NCI-H146 (cell line): ENCODE measurements around the gene HBS1L.

ENCODE experiments used
- DNase-seq: peaks from one replicate; lab custom pipeline; 2025; lab: John Stamatoyannopoulos, UW

HBS1L gene

DNA sequence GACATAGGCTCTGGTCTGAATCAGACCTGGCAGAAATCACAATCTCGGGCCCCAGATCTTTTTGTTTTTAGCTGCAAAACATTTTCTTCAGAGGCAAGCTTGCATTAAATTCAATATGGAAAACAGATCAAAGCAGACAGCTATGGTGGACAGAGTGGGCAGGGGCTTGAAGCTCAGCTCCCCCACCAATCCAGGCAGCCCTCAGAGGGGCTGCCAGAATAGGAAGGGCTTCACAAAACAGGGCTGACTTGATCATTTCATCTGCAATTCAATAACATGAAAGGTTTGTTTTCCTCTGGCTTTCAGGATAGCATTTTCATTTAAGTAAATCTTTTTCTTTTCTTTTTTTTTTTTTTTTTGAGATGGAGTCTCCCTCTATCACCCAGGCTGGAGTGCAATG lies 55.5 kb downstream of the HBS1L start:
- DNase-seq = no peak

DNA sequence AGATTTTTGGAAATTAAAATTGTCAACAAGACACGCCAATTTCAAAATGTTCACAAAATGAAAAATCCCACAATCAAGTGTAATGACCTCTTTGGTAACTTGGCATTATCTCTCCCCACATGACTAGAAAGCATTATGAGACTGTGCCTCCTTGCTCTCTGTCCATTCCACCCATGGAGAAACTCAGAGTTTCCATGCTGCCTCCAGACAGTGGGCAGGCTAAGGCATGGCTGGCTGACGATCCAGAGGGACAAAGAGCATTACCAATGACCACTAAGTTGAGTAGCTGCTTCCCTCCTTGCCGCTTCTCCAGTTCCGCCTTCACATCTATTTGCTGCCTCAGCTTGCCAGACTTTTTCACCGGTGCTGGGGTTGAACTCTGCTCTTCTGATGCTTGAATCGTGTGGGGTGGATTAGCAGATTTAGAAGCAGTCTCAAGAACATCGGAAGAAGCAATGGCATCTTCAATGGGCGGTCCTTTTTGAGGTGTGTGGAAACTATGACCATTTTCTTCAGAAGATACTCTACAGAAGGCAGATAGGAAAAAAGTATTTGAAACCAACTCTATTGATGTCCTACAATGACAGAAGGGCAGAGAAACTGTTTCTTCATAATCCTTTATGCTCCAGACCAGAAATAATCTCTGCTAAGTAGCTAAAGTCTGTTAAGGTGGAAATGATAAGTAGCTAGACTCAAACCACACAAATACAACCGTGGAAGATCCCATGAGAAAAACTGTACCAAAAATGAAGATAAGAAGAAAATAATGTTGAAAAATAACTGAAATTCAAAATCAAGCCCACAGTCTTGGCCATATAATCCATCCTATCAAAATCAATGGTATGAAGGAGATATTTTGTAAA lies 57.3 kb downstream of the HBS1L start:
- no peak for DNase-seq

- no peak for DNase-seq
Measured at GRCh38 chr6:134995536-134995935, 59.1 kb downstream of the HBS1L start.

- no peak for DNase-seq
Measured at GRCh38 chr6:134994431-134994830, 60.2 kb downstream of the HBS1L start.

DNA sequence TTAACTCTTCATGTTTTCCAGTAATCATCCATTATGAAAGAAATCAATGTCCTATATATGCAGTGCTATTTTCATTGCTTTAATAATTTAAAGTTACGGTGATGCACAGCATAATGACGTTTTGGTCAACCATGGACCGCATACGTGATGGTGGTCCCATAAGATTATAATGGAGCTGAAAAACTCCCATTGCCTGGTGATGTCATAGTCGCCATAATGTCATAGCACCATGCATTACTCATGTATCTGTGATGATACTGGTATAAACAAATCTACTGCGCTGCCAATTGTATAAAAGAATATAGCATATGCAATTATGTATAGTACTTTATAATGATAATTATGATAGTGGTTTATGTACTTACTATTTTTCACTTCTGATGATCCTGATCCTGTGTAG lies 62.5 kb downstream of the HBS1L start:
- no peak for DNase-seq

- no peak for DNase-seq
Measured at GRCh38 chr6:134990262-134990661, 64.4 kb downstream of the HBS1L start.

DNA sequence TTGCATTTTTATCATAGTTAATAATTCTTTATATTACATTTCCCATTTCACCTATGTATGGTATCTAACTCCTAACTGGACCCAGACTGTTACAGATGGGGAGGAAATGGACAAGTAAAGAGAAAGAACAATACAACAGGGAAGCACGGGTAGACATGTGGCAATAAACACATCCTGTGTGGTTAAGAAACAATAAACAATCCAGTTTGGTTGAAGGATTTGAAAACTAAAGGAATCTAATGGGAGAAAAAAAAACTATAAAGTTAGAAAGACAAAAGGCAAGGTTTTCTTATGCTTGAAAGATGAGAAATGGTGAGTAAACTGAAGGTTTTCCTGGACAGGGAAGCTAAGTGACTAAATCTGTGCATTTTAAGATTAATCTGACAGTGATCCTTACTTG lies 69.8 kb downstream of the HBS1L start:
- no peak for DNase-seq

DNA sequence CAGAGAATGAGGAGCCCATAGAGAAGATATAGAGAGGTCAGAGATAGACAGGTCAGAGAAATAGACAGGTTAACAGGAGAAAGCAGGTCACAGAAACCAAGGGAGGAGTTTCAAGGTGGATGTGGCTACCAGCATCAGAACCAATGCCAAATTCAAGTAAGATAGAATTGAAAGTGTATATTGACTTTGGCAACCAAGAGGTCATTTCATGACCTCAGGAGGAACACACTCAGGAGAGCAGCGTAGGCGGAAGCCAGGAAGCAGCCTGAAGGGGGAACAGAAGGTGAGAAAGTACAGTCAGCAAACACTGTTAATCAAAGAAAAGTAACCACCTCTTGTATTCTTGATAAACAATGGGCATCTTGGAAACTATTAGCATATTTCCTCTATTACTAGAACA lies 70.8 kb downstream of the HBS1L start:
- no peak for DNase-seq

GRCh38 chr6:134982161-134982560 lies 72.5 kb downstream of the HBS1L start:
- DNase-seq = no peak

DNA sequence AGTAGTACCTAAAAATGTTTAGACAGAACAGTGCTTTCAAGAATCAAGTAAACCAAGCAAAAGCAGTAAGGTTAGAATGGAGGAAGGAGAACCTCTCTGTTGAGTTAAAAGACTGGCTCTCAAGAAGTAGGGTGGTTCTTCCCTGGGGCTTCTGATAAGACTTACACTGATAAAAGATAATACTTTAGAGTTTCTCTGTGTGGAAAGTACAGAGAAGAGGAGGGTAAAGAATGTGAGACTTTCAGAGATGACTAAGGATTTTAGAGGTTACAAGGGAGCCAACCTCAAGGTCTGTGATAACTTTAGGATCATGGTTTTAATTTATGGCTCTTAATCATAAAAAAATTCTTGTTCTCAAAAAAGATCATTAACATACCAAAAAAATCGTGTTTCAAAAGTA lies 73.8 kb downstream of the HBS1L start:
- no peak for DNase-seq

DNA sequence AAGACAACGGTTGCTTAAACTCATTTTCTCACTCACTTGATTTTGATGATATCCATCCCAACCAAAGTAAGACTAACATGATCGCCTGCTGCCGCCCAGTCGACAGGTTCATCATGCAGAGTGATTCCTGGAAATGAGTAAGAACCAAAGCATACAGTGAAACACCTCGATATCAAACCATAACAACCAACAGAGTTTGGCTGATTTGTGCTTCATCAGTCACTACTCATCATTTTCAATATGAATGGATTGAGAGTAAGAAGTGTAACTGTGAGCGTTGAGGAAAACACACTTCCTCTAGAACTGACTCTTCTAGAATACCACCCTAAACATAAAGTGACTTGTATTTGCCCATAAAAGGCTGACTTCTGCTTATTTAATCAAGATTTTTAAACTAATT lies 75.5 kb downstream of the HBS1L start:
- DNase-seq = no peak

DNA sequence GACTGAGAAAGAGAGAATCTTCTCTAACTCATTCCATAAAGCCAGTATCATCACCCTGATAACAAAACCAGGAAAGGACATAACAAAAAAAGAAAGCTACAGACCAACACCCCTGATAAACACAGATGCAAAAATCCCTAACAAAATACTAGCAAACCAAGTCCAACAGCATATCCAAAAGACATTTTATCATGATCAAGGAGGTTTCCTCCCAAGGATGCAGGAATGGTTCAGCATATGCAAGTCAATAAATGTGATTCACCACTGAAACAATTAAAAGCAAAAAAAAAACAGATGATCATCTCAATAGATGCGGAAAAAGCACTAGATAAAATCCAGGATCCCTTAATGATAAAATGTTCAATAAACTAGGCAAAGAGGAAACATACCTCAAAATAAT lies 80.3 kb downstream of the HBS1L start:
- DNase-seq = no peak

DNA sequence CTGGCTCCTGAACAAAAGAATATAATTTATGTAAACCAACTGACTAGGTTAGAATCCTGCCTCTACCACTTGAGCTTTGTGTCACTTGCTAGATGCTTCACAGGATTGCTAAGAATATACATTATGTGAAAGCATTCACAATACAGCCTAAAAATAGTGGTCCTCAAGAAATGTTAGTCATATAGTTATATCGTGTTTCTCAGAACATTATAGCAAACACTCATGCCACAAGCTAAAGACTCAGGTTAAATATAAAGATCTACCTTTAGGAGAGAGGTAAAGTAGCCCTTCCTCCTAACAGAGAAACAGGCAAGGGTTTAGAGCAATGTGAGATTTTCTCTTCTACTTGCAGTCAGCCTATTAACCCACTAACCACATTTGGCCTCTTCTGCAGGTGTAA lies 86.9 kb downstream of the HBS1L start:
- DNase-seq = no peak

DNA sequence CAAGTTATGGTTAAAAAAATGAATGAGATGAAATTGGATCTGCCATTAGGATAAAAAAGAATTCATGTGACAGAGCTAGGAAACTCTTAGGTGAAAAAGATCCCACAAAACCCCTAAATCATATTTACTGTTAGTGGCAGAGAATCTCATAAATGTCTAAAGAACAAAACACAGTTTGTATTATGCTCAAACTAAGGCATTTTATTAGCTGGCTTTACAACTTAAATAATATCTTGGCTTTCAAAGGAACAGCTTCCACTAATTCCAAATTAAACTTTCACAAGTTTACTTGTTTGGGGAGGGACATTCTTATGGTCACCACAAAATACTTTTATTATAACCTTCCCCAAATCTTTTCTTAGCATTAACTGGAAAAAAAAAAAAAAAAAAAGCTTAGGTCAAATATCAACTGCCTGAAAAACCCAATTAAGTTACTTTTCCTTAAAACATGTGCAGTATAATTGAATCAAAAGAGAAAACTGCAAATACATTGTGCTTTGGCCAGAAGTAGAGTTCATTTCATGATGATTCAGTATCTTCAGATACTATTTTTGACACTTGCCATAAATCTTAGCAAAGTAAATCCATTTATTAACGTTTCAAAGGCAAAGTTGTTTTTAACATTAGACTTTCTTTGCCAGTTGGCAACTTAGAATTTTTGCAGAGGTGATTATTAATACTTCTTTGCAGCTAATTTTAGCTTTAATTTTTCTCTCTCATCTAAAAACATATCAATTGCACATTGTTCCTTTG lies 90.0 kb downstream of the HBS1L start:
- DNase-seq = no peak

- DNase-seq = no peak
Measured at GRCh38 chr6:134962421-134962820, 92.2 kb downstream of the HBS1L start.

GRCh38 chr6:134961366-134961765 lies 93.3 kb downstream of the HBS1L start:
- no peak for DNase-seq

DNA sequence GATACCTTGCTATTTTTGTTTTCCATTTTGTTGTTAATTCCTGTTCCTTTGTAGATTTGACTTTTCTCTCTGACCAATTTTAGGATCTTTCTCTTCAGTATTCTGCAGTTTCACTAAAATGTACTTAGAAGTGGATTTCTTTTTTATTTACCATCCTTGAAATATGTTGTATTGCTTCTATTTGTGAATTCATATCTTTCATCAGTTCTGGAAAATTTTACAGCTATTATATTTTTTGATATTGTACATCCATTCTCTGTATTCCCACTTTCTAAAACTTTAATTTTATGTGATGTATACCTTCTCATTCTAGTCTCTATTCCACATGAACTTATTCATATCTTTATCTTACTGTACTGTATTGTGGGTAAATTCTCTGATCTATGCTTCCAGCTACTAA lies 95.0 kb downstream of the HBS1L start:
- no peak for DNase-seq

GRCh38 chr6:134956676-134957075 lies 97.9 kb downstream of the HBS1L start:
- DNase-seq = no peak

DNA sequence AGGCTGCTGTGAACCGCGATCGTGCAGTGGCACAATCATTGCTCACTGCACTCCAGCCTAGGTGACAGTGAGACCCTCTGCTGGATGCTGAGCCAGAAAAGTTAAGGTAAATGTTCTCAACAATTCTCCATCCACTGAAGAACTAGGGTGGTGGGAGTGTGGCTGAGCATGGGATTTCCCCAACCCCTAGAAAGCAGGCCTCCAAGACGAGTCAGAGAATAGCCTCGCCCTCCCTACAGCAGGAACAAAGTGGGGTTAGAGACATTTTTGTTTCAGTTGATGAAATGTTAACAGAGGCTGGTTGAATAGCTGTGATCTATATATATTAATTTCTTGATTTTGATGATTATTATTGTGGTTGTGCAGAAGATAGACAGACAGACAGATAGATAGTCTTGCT lies 98.6 kb downstream of the HBS1L start:
- DNase-seq = no peak

GRCh38 chr6:134954272-134955000 lies 100.2 kb downstream of the HBS1L start:
- DNase-seq = no peak

DNA sequence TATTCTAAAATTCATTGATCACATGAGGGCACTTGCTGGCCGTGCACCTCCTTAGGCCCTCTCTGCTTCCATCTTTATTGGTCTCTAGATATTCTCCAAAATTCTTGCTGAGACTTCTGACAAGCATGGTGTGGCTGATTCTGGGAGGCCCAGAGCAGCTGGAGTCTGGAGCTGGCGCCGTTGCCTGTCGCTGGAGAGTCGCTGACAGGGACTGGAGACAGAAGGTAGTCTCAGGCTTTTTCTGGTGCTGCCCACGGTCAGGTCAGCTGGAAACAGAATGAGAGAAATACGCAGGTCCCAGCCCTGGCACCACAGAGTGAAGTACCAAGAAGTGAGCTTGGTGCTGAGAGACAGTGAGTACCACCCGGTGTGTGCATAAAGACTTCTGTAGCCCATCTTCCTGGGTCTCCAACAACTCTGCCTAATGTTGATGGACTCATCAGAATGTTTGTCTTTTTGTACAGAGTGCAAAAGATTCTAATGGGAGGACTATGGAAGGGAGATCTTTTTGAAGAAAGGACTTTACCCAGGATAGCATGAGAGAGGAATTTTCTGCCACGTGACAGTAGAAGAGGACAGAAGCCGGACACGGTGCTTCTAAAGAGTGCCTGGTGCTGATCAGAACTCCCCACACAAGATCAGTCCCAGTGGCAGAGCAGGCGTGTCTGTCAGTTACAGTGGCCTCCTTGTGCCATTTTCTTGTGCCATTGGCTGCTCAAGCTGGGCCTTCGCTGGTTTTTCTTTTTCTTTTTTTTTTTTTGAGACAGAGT lies 102.9 kb downstream of the HBS1L start:
- no peak for DNase-seq

DNA sequence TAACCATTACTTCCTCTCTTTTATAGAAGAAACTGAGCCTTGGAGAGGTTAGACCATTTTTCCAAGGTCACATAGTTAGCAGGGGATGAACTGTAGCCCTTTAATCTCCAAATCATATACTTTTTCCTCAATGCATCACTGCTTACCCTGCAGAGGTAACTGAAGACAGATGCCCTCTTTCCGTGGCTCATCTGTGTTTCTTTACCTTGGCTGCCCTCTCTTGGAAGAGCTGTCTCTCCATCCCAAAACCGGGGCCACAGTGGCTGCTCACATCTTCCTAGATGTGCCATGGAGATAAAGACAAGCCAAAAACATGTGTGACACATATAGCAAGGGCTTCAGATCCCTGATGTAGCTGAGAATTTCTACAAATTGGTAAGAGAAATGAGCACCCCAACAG lies 104.1 kb downstream of the HBS1L start:
- DNase-seq = no peak
